ENCODE measurements around the gene RMI1.
"Not testable (repeated sequence)": the region's sequence is repeated elsewhere in the genome, so short reads cannot be mapped to it uniquely, and the experiment has no call there.

RMI1 gene

DNA sequence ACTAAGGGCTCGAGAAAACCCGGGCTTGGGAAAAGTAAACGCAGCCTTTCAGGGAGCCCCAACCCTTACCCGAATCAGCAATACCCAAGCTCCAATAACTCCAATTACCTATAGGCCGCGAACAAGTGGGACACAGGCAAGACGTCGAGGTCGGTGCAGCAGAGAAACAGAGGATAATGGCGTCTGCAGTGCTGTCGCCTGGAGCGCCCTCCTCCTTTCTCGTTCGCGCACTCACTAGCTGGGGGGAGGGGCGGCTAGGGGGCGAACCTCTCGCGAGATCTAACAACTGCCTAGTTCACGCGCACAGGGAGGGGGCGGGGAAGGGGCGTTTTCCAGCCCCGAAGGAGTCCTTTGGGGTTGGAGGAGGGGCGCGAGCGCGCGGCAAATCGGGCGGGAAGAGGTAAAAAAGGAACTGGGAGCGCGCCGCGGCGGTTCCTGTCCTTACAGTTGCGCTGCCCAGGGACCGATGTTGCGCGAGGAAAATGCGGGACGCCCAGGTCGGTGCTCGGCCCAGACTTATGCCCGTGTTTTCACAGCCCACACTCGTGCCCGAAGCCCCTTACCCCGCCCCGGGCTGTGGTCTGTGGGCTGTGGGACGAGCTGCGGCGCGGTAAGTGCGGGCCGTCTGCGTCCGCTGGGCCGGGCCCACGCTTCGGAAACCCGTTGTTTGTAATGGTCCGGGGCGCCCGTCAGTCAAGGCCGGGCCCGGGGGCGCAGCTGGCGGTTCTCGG lies at the start of gene RMI1:
Gene RMI1 (plus strand): TSS at position 411 of the 731 bp plus-strand sequence. CDS start 20,182 bp downstream, outside the sequence.
- DNase-seq = peak; percentile 96

DNA sequence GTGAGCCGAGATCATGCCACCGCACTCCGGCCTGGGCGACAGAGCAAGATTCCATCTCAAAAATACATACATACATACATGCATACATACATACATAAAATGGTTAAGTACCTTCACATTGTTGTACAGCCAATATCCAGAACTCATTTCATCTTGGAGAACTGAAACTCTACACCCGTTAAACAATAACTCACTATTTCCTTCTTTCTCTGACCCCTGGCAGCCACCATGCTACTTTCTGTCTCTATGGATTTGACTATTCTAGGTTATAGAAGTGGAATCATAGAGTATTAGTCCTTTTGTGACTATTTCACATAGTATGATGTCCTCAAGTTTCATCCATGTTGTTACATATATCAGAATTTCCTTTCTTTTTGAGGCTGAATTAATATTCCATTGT lies 49.7 kb upstream of the RMI1 start:
- no peak for DNase-seq

DNA sequence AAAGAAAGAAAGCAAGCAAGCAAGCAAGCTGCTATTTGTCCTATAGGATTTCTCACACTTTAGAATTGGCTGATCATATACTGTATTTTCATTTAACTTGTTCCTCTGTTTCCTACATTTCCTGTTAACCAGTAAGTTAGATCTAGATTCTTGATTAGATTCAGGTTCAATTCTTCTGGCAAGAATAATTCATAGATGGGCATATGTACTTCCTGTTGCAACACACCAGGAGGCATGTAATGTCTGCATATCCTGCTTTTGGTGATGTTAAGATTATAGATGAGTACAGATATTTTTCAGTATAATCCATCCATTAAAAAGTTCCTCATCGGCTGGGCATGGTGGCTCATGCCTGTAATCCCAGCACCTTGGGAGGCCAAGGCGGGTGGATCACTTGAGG lies 48.6 kb upstream of the RMI1 start:
- no peak for DNase-seq

DNA sequence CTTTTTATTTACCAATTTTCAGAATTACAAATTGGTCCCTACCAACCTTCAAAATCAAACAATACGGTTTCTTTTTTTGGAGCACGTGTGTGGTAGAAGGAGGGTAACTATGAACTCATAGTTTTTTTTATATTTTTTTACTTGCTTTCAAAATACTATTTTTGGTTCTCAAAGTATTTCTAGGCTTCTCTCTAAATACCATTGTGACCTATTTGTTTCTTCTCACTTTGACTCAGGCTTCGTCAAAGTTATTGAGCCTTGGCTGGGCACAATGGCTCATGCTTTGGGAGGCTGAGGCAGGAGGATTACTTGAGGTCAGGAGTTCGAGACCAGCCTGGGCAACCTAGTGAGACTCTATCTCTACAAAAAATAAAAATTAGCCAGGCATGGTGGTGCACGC lies 47.8 kb upstream of the RMI1 start:
- DNase-seq = no peak

DNA sequence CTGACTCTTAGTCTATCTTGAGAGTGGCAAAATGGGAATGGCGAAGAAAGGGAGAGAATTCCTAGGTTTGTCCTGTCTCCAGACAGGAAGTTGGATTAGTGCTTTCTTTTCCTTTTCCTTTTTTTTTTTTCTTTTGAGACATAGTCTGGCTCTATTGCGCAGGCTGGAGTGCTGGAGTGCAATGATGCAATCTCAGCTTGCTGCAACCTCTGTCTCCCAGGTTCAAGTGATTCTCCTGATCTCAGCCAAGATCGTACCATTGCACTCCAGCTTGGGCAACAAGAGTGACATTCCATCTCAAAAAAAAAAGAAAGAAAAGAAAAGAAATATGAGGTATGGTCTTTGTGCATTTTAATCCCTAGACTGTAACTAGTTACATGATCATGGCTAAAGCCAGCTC lies 46.8 kb upstream of the RMI1 start:
- no peak for DNase-seq

DNA sequence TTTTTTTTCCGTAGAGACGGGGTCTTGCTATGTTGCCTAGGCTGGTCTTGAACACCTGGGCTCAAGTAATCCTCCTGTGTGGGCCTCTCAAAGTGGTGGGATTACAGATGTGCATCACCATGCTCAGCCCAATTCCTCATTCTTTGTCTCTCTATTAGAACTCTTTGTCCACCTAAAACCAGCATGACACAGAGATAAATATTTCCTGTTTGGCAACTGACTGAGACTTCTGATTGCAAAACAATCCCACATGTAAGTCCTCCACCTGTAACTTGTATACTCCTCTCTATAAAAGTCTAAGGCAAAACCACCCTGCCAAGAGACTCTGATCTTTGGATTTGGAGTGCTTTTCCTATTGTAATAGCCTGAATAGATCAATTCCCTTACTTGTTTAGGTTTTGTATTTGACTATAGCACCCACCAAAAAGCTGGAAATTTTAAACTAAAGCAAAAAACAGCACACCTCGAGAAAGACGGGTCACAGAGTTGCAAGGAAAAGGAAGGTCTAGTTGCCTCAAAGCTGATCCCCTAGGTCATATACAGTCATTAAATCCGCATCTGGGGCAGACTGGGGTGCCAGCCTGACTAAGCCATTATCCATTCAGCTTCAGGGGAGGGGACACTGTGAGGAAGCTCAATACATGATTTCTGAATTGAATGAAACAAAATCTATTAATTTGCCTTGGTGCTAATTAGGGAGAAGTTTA lies 45.9 kb upstream of the RMI1 start:
- DNase-seq = no peak

DNA sequence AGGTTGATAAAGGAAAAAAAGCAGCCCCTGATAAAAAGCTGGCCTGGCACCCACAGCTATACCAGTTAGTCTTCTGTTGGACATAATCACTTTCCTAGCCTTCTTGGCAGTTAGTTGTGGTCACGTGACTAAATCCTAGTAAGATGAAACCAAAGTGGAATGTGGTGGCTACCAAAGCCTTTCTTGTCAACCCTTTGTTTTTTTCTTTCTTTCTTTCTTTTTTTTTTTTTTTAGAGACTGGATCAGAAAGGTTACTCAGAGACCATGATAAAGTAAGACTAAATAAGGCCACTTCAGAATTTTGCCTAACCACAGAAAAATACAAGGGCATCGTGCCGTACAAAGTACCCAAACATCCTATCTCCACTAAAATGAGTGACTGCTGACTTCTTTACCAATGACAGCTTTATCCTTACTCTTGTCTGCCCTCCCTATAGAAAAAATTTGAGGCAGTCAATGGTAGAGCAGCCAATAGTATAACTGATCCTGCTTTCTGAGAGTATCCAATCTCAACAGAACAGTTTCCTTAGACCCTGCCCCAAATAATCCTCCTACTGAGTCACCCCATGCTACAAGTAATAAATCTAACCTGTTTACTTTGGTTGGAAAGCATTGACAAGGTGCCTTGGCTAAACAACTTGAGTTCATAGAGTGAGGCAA lies 45.2 kb upstream of the RMI1 start:
- no peak for DNase-seq

DNA sequence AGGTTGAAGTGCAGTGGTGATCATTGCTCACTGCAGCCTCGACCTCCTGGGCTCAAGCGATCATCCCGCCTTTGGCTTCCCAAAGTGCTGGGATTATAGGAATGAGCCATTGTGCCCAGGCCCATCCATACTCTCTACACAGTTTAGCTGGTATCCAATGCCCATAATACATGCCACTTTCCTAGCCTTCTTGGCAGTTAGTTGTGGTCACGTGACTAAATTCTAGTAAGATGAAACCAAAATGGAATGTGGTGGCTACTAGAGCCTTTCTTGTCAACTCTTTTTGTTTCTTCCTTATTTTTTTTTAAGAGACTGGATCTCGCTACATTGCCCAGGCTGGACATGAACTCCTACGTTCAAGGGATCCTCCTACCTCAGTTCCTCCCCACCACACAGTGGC lies 44.1 kb upstream of the RMI1 start:
- no peak for DNase-seq

DNA sequence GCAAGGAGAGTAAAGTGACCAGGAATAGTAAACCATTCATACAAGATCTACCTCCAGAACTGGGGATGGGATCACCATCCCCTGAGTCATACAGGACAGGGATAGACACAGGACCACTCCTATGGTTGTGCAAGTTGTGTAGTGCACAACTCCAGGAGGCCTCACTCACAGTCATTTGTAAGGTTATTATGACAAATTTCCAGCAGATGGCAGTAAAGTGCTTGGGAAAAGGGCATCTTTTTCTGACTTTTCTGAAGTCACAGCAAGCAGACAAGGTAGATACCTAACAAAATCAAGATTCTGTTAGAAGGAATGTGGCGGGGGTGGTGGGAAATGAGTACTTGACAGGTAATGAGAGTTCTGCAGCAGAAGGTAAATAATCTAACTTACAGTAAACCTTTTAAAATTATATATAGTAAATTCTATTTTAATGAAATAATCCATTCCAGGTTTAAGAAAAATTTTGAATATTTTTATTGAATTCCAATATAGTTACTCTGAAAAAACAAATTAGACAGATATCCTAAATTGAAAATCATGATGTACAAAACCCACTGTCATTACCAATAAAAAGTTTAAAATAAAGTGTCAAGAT lies 42.6 kb upstream of the RMI1 start:
- no peak for DNase-seq

DNA sequence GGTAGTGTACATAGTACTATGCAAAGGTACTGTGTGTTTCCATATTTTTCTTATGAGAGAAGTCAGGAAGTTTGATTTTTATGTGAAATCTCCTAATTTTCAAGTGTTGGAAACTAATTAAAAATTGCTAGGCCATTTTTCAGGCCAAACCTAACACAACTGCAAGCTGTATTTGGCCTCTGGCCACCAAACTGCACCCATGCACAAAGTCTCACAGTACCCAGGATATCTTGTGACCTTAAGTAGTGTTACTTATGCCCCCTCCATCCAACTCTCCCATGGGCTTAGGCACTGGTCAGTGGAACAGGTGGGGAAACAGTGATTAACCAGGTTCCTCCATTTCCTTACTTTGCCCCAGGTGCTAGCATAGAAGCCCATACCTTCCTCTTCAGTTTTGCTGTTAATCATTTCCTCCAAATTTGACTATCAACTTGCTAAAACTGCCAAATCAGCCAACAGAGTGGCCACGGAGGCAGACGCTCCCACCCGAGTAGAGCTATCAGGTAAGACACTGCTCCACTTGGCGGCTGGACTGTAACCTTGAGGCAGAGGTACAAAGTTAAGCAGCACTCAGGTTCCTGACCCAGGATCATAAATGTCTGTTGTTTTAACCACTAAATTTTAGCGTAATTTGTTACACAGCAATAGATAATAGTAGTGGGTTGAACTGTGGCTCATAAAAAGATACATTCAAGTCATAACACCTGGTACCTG lies 39.9 kb upstream of the RMI1 start:
- no peak for DNase-seq

DNA sequence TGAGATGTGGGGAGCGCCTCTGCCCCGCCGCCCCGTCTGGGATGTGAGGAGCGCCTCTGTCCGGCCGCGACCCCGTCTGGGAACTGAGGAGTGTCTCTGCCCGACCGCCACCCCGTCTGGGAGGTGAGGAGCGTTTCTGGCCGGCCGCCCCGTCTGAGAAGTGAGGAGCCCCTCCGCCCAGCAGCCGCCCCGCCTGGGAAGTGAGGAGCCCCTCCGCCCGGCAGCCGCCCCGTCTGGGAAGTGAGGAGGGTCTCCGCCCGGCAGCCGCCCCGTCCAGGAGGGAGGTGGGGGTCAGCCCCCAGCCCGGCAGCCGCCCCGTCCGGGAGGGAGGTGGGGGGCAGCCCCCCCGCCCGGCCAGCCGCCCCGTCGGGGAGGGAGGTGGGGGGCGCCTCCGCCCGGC lies 32.5 kb upstream of the RMI1 start:
- DNase-seq = not testable (repeated sequence)

DNA sequence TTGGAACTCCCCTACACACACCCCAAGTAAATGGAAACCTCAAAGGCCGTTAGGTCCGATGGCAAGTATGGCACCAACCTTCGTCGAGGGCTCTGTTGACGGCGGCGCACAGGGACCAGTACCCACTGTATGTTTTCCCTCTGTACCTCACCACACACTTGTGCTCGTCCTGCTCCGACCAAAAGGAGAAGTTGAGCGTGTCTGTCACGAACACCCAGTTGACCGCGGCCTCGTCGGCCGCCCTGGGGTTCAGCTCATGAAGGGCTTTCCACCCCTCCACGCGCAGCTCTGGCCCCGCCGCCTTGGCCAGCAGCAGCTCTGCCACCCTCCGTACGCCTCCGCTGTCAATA lies 24.5 kb upstream of the RMI1 start:
- no peak for DNase-seq

DNA sequence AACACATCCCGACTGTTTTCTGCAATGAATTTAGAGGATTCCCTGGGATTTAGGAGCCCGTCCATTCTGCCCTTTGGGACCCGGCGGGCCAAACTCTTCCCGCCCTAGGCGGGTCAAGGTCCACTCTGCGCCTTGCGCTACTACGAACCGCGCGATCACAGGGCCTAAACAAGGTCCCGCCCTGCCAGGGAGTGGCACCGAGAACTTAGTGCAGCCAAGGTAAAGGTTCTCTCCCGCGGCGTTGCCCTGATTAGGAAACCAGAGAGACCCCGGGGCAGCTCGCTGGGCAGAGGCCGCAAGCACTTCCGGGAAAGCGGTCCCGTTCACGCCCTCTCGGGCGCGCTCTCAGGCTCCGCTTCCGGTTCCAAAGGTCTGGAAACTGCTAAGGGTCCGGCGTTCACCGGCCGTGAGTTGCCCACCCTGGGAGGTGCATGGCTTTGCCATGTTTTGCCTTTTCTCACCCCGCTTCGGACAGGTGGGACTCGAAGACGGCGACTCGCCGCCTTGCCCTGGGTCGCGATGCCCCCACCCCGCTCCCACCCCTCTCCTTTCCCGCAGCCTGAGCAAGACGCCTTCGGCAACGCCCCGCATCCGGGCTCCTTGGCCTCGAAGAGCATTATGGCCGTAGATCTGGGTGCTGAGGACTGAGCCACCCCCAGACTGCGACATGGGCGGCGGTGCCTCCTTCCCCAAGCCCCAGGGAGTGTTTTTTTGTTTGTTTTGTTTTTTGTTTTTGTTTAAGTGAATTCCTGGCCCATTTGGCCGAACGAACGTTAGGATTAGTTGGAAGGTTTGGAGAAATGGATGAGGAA lies 24.0 kb upstream of the RMI1 start:
- DNase-seq = no peak

DNA sequence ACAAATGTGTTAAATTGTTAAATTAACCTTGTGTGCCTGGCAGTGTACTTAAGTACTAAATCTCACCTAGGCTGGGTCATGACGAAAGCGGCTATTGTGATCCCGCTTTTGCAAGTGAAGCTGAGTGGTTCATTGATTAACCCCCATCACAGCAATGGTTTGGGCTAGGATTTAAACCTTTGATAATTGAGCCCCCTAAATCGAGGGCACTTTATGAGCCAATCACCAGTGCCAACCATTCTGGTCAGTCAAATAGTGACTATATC lies 23.4 kb upstream of the RMI1 start:
- no peak for DNase-seq

DNA sequence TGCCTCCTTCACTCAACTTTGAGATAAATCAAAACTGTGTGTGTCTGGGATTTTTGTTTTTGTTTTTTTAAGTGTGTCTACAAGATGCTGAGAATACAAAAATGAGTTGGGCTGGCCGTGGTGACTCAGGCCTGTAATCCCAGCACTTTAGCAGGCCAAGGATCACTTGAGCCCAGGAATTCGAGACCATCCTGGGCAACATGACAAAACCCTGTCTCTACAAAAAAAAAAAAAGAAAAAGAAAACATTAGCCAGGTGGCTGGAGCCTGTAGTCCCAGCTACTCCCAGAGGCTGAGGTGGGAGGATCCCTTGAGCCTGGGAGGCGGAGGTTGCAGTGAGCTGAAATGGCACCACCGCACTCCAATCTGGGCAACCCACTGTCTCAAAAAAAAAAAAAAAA lies 21.5 kb upstream of the RMI1 start:
- DNase-seq = no peak

DNA sequence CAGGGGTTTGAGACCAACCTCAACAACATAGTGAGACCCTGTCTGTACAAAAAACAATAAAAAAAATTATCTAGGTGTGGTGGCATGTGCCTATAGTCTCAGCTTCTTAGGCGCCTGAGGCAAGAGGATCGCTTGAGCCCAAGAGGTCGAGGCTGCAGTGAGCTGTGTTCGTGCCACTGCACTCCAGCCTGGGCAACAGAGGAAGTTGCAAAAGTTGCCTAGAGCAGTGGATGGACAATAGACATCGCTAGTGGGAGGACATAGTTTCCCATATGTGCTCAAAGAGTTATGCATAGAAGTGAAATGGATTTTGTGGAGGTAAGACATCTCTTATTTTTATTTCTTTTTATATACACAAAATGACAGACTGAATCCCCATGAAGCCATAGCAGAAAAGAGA lies 19.6 kb upstream of the RMI1 start:
- DNase-seq = no peak

DNA sequence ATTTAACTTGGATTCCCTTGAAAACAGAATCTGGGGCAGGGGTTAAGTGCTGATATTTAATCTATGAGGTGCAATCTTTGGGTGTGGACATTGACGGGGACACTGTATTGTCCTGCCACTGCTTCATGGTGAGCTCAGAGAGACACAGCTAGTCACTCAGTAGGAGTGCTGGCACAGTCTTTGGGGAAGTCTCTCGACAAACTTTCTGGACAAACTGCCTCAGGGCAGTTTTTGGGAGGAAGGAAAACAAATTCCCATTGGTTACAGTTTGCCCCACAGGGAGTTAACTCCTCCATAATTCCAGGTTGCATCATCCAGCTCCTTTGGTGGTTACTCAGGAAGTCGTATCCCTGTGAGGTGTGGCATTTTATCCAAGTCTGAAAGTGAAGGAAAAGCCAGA lies 18.4 kb upstream of the RMI1 start:
- no peak for DNase-seq

DNA sequence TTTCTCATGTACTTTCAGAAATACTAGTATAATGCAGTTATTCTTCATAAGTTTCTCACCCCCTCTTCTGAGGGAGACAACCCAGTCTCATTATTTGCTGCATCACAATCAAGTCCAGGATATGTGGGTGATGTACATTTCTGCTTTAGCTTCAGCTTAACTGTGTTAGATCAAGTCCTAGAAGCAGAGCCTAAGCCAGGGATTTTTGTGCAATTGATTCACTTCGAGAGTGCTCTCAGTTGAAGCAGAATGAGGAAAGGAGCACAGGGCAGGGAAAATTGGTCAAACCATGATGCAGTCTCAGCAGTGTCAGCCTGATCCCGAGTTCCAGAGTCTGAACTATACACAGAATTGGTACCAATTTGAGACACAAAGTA lies 15.6 kb upstream of the RMI1 start:
- DNase-seq = no peak

DNA sequence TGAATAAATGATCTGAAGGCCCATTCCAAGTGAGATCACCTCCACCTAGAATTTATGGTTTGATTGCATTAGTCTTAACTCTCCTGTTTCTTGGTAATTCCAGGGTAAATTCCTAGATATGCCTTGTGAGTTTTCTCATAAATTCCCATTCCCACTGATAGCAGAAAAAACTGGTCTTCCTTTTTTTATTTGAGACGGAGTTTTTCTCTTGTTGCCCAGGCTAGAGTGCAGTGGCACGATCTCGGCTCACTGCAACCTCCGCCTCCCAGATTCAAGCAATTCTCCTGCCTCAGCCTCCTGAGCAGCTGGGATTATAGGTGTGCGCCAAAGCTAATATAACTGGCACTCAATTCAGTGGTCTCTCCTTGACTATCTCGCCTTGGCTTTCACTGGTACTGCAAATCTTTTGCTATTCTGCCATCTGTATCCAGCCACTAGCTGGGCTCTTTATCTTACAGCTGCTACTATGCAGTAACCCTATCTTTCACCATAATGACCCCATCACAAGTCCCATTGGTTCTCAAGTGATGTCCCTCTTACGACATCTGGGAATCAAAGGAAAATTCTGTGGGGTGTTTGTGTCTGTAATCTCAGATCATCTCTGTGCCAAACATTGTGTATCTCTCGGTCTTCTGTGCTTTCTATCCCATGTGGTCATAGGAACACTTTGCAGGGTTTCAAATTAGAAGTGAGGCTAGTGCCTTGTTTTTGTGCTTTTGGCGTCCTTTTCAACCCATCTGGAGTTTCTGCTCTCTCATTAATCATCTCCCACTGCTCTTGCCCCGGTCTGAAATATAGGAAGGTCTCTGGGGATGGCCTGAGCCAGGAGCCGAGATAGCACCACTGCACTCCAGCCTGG lies 15.0 kb upstream of the RMI1 start:
- no peak for DNase-seq

DNA sequence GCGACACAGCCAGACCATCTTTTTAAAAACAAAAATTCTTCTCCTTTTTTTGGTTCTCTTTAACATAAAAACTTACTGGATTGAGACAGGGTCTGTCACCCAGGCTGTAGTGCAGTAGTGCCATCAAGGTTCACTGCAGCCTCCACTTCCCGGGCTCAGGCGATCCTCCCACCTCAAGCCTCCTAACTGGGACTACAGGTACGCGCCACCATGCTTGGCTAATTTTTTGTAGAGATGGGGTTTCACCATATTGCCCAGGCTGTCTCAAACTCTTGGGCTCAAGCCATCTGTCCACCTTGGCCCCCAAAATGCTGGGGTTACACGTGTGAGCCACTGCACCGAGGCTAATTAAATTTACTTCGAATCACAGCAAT lies 14.4 kb upstream of the RMI1 start:
- DNase-seq = no peak

DNA sequence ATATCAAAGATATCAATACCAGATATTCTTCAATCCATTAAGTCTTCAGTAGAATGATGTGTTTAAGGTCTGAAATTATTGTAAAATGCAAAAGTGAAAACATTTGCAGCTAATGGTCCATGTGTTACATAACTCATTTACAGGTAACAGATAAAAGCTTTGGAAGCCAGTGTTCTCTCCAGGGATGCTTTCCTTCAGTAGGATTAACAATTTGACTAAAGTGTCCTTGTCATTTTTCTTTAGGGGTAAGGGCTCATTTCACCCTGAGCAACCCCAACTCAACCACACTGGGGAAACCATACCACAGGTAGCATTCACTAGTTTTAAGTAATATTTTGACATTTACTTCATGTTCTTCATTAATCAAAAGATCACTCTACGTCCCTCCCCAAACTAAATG lies 13.5 kb upstream of the RMI1 start:
- no peak for DNase-seq

DNA sequence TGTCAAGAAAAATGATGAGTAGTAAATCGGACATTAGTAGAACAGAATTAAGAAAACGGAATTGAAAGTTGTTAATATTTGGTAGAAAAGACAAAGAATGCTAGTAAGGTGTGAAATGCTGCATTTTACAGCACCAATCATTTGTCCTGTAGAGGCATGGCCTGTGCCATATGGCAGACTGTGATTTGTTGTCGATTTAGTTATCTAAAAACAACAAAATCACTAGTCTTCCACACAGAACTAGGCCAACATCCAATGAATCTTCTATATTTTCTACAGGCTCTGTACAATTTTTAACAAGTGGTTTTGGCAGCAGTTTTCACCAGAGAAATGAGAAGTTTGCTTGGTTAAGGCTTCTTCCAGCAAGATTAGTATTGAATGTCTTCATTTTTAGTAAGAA lies 11.0 kb upstream of the RMI1 start:
- no peak for DNase-seq

Measured in NCI-H1048 (cell line).